OCI-LY7 (cell line): Measurements from ENCODE around the gene TRNAU1AP. TPM values are rescaled to one million over a fixed set of nuclear protein-coding genes. Genes with fewer than 3 reads are reported as not detected.
A peak's percentile ranks its signal among the peaks of the same experiment; 100 is the strongest.

Source experiments
- BruUV-seq: library from RNA; stranded (reverse); fragments of 400-500 nt; replicated peaks from 2 replicates; lab custom pipeline; 2021; lab: Mats Ljungman, UMichigan
- CTCF ChIA-PET: fragments of 300-600 bp; sonication (Branson Sonifier 250); formaldehyde crosslinking; loops from one replicate; lab custom pipeline; 2022; ENCODE audit warnings: antibody characterized with exemption; ENCODE audit not compliant: unreplicated experiment; lab: Charles Lee
- POLR2A ChIA-PET: fragments of 300-600 bp; sonication (Branson Sonifier 250); formaldehyde crosslinking; loops from one replicate; lab custom pipeline; 2022; ENCODE audit warnings: antibody characterized with exemption; lab: Charles Lee
- DNase-seq: peaks from one replicate; pipeline ENCODE4 v3.0.0-alpha.2; 2015; ENCODE audit warnings: low spot score
- H2AFZ ChIP-seq: fragments of 200-600 bp; sonication (generic), shearing (Covaris generic); 2 replicates; pipeline ENCODE4 v1.6.1; 2014; ENCODE audit warnings: mild to moderate bottlenecking, antibody characterized with exemption, low read length, moderate library complexity
- H3K27ac ChIP-seq: fragments of 200-600 bp; sonication (generic); 2 replicates; pipeline ENCODE4 v1.5.1; 2014; ENCODE audit warnings: mixed run types, low read depth, mild to moderate bottlenecking, moderate library complexity, low read length, inconsistent platforms; ENCODE audit not compliant: poor library complexity, severe bottlenecking
- H3K36me3 ChIP-seq: fragments of 200-600 bp; sonication (generic); 2 replicates; pipeline ENCODE4 v1.6.1; 2014; ENCODE audit warnings: mild to moderate bottlenecking, antibody characterized with exemption, low read length, moderate library complexity, mixed read lengths; ENCODE audit not compliant: insufficient read depth
- H3K4me1 ChIP-seq: fragments of 200-600 bp; sonication (generic); 2 replicates; pipeline ENCODE4 v1.5.1; 2014; ENCODE audit warnings: mild to moderate bottlenecking, low read length; ENCODE audit not compliant: insufficient read depth, poor library complexity, severe bottlenecking
- H3K4me2 ChIP-seq: fragments of 200-600 bp; sonication (generic); 2 replicates; pipeline ENCODE4 v1.6.1; 2014; ENCODE audit warnings: mild to moderate bottlenecking, low read length
- H3K4me3 ChIP-seq: fragments of 200-600 bp; sonication (generic); 2 replicates; pipeline ENCODE4 v1.5.1; 2014; ENCODE audit warnings: mild to moderate bottlenecking, low read depth, low read length; ENCODE audit not compliant: poor library complexity, severe bottlenecking
- H3K79me2 ChIP-seq: fragments of 200-600 bp; sonication (generic); 2 replicates; pipeline ENCODE4 v1.6.1; 2016; ENCODE audit warnings: low read depth, mild to moderate bottlenecking, low read length, moderate library complexity, mixed read lengths; ENCODE audit not compliant: insufficient read depth
- H3K9me2 ChIP-seq: fragments of 200-600 bp; sonication (generic); 2 replicates; pipeline ENCODE4 v1.6.1; 2016; ENCODE audit warnings: mild to moderate bottlenecking, low read length, mixed read lengths; ENCODE audit not compliant: insufficient read depth
- H3K9me3 ChIP-seq: fragments of 200-600 bp; sonication (generic); 2 replicates; pipeline ENCODE4 v1.6.1; 2014; ENCODE audit warnings: mild to moderate bottlenecking, mixed run types, low read length, mixed read lengths
- H4K20me1 ChIP-seq: fragments of 200-600 bp; sonication (generic); 2 replicates; pipeline ENCODE4 v1.6.1; 2014; ENCODE audit warnings: mild to moderate bottlenecking, antibody characterized with exemption, low read length, moderate library complexity, mixed read lengths; ENCODE audit not compliant: insufficient read depth
- EZH2phosphoT487 ChIP-seq: fragments of 200-600 bp; sonication (generic); IDR thresholded peaks from 2 replicates; pipeline ENCODE4 v1.6.1; 2018; ENCODE audit warnings: low read depth, borderline replicate concordance, mild to moderate bottlenecking, mixed run types, antibody characterized with exemption, low read length, moderate library complexity, mixed read lengths
- intact Hi-C: fragments of 100-400 bp; cut with micrococcal nuclease; formaldehyde crosslinking; loops from one replicate; pipeline ENCODE4 v1.10.0; 2022; ENCODE audit not compliant: unreplicated experiment
- total RNA-seq, 2 experiments: library from RNA; depleted of rRNA in 1 of 2; stranded (reverse); fragments of >200 nt in 1 of 2; shearing (Covaris generic) in 1 of 2; gene quantifications; 2 replicates each; pipeline ENCODE4 v1.2.3, GENCODE V29; 2014 to 2022
- TF ChIP-seq, protein P1 (sequence below): fragments of 200-600 bp; sonication (generic); conservative IDR thresholded peaks from 2 replicates; pipeline ENCODE4 v1.5.1; 2014; ENCODE audit warnings: mild to moderate bottlenecking, antibody characterized with exemption, low read length, moderate library complexity, mixed read lengths

TRNAU1AP gene
- total RNA-seq, 2 experiments from 2014 or later, result 30.6 to 41.8 TPM

DNA sequence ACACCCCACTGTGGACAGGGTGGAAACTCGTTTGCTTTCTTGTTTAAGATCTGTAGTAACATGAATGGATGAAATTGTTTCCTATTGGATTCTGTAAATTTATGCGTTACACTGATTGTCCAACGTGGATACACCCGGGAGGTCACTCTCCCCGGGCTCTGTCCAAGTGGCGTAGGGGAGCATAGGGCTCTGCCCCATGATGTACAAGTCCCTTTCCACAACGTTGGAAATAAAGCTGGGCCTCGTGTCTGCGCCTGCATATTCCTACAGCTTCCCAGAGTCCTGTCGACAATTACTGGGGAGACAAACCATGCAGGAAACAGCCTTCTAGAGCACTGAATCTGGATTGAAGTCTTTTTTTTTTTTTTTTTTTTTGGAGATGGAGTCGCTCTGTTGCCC lies 45.6 kb upstream of the TRNAU1AP start:
- H3K4me1 ChIP-seq, result peaks cover 48% of the 10 kb centered on the region
- CTCF ChIA-PET, result no interaction called here
- H3K36me3 ChIP-seq, result peaks cover 64% of the 10 kb centered on the region
- H3K79me2 ChIP-seq, result peaks cover 56% of the 10 kb centered on the region
- H3K9me2 ChIP-seq, result no peaks in the 10 kb centered on the region
- peaks cover 5% of the 10 kb centered on the region; the same call in 1 of the 2 replicates for H4K20me1 ChIP-seq
- POLR2A ChIA-PET, result interaction anchor here (0.7 to 2.0 kb wide), 3 partner anchors 95 to 229 kb away, joined by 4 to 5 read pairs (median 5); partner anchors contain the start of gene YTHDF2
- peak overlapping the region; percentile 94 for H3K27ac ChIP-seq
- H3K9me3 ChIP-seq, result no peaks in the 10 kb centered on the region
- H3K4me2 ChIP-seq, result peak overlapping the region; percentile 85
- intact Hi-C loops, result loop anchor here (10.0 kb wide), 1 partner anchor 422 kb away; the partner anchor contains the start of gene EYA3
- no peak for TF ChIP-seq EZH2phosphoT487
- TF ChIP-seq, protein P1, sequence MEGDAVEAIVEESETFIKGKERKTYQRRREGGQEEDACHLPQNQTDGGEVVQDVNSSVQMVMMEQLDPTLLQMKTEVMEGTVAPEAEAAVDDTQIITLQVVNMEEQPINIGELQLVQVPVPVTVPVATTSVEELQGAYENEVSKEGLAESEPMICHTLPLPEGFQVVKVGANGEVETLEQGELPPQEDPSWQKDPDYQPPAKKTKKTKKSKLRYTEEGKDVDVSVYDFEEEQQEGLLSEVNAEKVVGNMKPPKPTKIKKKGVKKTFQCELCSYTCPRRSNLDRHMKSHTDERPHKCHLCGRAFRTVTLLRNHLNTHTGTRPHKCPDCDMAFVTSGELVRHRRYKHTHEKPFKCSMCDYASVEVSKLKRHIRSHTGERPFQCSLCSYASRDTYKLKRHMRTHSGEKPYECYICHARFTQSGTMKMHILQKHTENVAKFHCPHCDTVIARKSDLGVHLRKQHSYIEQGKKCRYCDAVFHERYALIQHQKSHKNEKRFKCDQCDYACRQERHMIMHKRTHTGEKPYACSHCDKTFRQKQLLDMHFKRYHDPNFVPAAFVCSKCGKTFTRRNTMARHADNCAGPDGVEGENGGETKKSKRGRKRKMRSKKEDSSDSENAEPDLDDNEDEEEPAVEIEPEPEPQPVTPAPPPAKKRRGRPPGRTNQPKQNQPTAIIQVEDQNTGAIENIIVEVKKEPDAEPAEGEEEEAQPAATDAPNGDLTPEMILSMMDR, result no peak
- peak; percentile 41 for DNase-seq
- H2AFZ ChIP-seq, result no peak overlapping the region
- H3K4me3 ChIP-seq, result peak overlapping the region; percentile 85
- no TSS peak for BruUV-seq

DNA sequence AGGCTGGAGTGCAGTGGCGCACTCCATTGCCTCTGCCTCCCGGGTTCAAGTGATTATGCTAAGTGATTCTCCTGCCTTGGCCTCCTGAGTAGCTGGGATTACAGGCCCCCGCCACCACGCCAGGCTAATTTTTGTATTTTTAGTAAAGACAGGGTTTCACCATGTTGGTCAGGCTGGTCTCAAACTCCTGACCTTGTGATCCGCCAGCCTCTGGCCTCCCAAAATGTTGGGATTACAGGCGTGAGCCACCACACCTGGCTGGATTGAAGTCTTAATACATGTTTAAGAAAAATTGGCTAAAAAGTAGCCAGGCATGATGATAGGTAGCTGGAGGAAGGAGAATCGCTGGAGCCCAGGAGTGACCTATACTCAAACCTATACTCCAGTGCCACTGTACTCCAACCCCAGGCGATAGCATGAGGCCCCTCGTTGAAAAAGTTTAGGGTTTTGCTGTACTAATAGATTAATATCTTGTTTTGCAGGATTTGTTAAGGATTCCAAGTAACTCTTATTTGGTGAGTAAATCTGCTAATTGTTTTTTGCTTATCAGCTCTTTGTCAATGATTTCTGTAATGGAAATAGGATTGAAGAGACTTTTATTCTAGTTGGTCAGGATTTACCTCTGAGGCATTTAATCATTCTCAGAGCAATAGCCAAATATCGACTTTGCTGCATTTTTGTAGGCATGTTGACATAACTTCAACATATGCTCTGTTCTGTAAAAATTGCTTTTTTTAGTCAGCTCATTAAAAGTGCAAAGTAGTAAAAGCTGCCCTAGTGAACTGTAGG lies 45.0 kb upstream of the TRNAU1AP start:
- peaks cover 48% of the 10 kb centered on the region for H3K4me1 ChIP-seq
- no peaks in the 10 kb centered on the region for H3K9me2 ChIP-seq
- no TSS peak for BruUV-seq
- H3K36me3 ChIP-seq, result peaks cover 70% of the 10 kb centered on the region
- H2AFZ ChIP-seq, result no peak overlapping the region
- H3K4me3 ChIP-seq, result peak overlapping the region; percentile 85
- TF ChIP-seq, protein P1, result no peak
- no peak for TF ChIP-seq EZH2phosphoT487
- intact Hi-C loops, result loop anchor here (10.0 kb wide), 1 partner anchor 423 kb away; the partner anchor contains the start of gene EYA3
- peaks cover 56% of the 10 kb centered on the region for H3K79me2 ChIP-seq
- H3K27ac ChIP-seq, result peak overlapping the region; percentile 94
- POLR2A ChIA-PET, result interaction anchor here (0.7 to 2.0 kb wide), 11 partner anchors 71 to 441 kb away, joined by 3 to 5 read pairs (median 3); partner anchors contain the start of genes TAF12 and YTHDF2
- peak; percentile 23 for DNase-seq
- CTCF ChIA-PET, result no interaction called here
- H3K9me3 ChIP-seq, result no peaks in the 10 kb centered on the region
- H4K20me1 ChIP-seq, result peaks cover 5% of the 10 kb centered on the region; the same call in 1 of the 2 replicates
- peak overlapping the region; percentile 85 for H3K4me2 ChIP-seq

DNA sequence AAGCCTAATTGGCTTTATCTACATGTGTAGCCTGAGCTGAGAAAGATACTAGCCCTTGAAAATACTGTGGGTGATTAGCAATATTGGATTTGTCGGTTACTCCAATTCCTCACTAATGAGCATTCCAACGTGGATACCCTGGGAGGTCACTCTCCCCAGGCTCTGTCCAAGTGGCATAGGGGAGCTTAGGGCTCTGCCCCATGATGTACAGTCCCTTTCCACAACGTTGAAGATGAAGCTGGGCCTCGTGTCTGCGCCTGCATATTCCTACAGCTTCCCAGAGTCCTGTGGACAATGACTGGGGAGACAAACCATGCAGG lies 44.5 kb upstream of the TRNAU1AP start:
- H4K20me1 ChIP-seq, result peaks cover 5% of the 10 kb centered on the region; the same call in 1 of the 2 replicates
- H2AFZ ChIP-seq, result no peak overlapping the region
- no peaks in the 10 kb centered on the region for H3K9me3 ChIP-seq
- H3K4me3 ChIP-seq, result peak overlapping the region; percentile 85
- no peak for TF ChIP-seq EZH2phosphoT487
- TF ChIP-seq, protein P1, result no peak
- no peaks in the 10 kb centered on the region for H3K9me2 ChIP-seq
- peaks cover 48% of the 10 kb centered on the region for H3K4me1 ChIP-seq
- intact Hi-C loops, result loop anchor here (10.0 kb wide), 1 partner anchor 424 kb away; the partner anchor contains the start of gene EYA3
- H3K79me2 ChIP-seq, result peaks cover 56% of the 10 kb centered on the region
- peaks cover 76% of the 10 kb centered on the region for H3K36me3 ChIP-seq
- ChIA-PET CTCF (no interaction called here), POLR2A (interaction anchor here (0.7 to 2.0 kb wide), 10 partner anchors 71 to 441 kb away, joined by 3 to 5 read pairs (median 3); partner anchors contain the start of genes TAF12 and YTHDF2)
- peak overlapping the region; percentile 94 for H3K27ac ChIP-seq
- no TSS peak for BruUV-seq
- peak; percentile 10 for DNase-seq
- peak overlapping the region; percentile 85 for H3K4me2 ChIP-seq
